CD4-positive, alpha-beta memory T cell (primary cell): Measurements from ENCODE around the gene HOXD10. TPM values are rescaled to one million over a fixed set of nuclear protein-coding genes. Genes with fewer than 3 reads are reported as not detected.

ENCODE experiments used
- CTCF ChIA-PET: fragments of 350-600 bp; sonication (Branson Sonifier 250); formaldehyde crosslinking; loops from one replicate; lab custom pipeline; 2021; ENCODE audit warnings: inconsistent platforms; ENCODE audit not compliant: partially characterized antibody; lab: Charles Lee
- POLR2A ChIA-PET: fragments of 350-600 bp; sonication (Branson Sonifier 250); formaldehyde crosslinking; loops from one replicate; lab custom pipeline; 2021; ENCODE audit not compliant: partially characterized antibody; lab: Charles Lee
- DNase-seq, 5 donors: peaks; one replicate each; pipeline versions ENCODE4 v3.0.0 to v3.0.0-alpha.2; 2020 to 2022; ENCODE audit warnings: mixed read lengths in 1 of 5
- H3K27ac ChIP-seq: one replicate; pipeline ENCODE4 v1.7.0; 2013; ENCODE audit warnings: low read depth, low read length
- H3K27me3 ChIP-seq: 2 replicates; pipeline ENCODE4 v1.7.0; 2013; ENCODE audit warnings: mild to moderate bottlenecking, low read length, moderate library complexity; ENCODE audit not compliant: insufficient read depth
- H3K36me3 ChIP-seq: 2 replicates; pipeline ENCODE4 v1.7.0; 2013; ENCODE audit warnings: mild to moderate bottlenecking, low read length, moderate library complexity; ENCODE audit not compliant: insufficient read depth
- H3K4me1 ChIP-seq: 2 replicates; pipeline ENCODE4 v1.7.0; 2013; ENCODE audit warnings: mild to moderate bottlenecking, low read length, moderate library complexity; ENCODE audit not compliant: insufficient read depth
- H3K4me3 ChIP-seq, 2 donors: one replicate each; pipeline ENCODE4 v1.7.0; 2013; ENCODE audit warnings: low read length in 2 of 2, mild to moderate bottlenecking in 1 of 2
- H3K9me3 ChIP-seq, 2 donors: one replicate each; pipeline ENCODE4 v1.7.0; 2013; ENCODE audit warnings: low read length in 2 of 2, control low read depth in 1 of 2; ENCODE audit not compliant: control insufficient read depth in 1 of 2
- H3K27ac Mint-ChIP-seq, 7 donors: one replicate each; pipeline ENCODE4 v1.8.0; 2020 to 2021; ENCODE audit warnings: mixed read lengths in 7 of 7, mild to moderate bottlenecking in 6 of 7, inconsistent platforms in 3 of 7, moderate library complexity in 3 of 7
- H3K27me3 Mint-ChIP-seq, 2 donors: one replicate each; pipeline ENCODE4 v1.8.0; 2020 to 2021; ENCODE audit warnings: mixed read lengths in 2 of 2
- H3K36me3 Mint-ChIP-seq, 2 donors: one replicate each; pipeline ENCODE4 v1.8.0; 2020 to 2021; ENCODE audit warnings: mixed read lengths in 2 of 2, inconsistent platforms in 1 of 2, mild to moderate bottlenecking in 1 of 2
- H3K4me1 Mint-ChIP-seq, 4 donors: one replicate each; pipeline ENCODE4 v1.8.0; 2020 to 2021; ENCODE audit warnings: mixed read lengths in 4 of 4, mild to moderate bottlenecking in 1 of 4
- H3K4me3 Mint-ChIP-seq, 8 donors: one replicate each; pipeline ENCODE4 v1.8.0; 2020 to 2021; ENCODE audit warnings: mixed read lengths in 8 of 8, mild to moderate bottlenecking in 7 of 8, moderate library complexity in 6 of 8, inconsistent platforms in 3 of 8
- H3K9me3 Mint-ChIP-seq, 8 donors: one replicate each; pipeline ENCODE4 v1.8.0; 2020 to 2021; ENCODE audit warnings: mixed read lengths in 8 of 8, mild to moderate bottlenecking in 5 of 8, inconsistent platforms in 3 of 8, moderate library complexity in 1 of 8
- intact Hi-C: fragments of 100-400 bp; cut with micrococcal nuclease; formaldehyde crosslinking; loops from one replicate; pipeline ENCODE4 v1.15.1; 2023
- polyA plus RNA-seq, 2 donors: library from polyadenylated mRNA; unstranded; fragments of 300-500 nt; fragmentation: Illumina TruSeq; gene quantifications; one replicate each; pipeline ENCODE4 v1.2.3, GENCODE V29; 2021
- total RNA-seq, 2 experiments: library from RNA; stranded (reverse); gene quantifications; one replicate each; pipeline ENCODE4 v1.2.3, GENCODE V29; 2021

HOXD10 gene
- total and polyA plus RNA-seq, 4 experiments from 2014 or later, result not detected

- Histone ChIP-seq H3K9me3 (no peaks in the 10 kb centered on the region), H3K36me3 (no peaks in the 10 kb centered on the region), H3K4me3 (no peak overlapping the region), H3K27me3 (peaks cover 71% of the 10 kb centered on the region), H3K27ac (no peak overlapping the region), H3K4me1 (peaks cover 6% of the 10 kb centered on the region)
- Mint-ChIP-seq H3K27ac (peak overlapping the region in 4 of 7 donors; percentile 29 to 81 (median 70)), H3K27me3 (peaks cover 65 to 73% of the 10 kb centered on the region in 2 donors), H3K9me3 (peaks cover 0 to 40% (median 22%) of the 10 kb centered on the region in 8 donors), H3K4me1 (peaks cover 4 to 19% (median 11%) of the 10 kb centered on the region in 4 donors), H3K4me3 (peak overlapping the region in 3 of 8 donors; percentile 30 to 57 (median 52)), H3K36me3 (no peaks in the 10 kb centered on the region)
- ChIA-PET POLR2A (no interaction called here), CTCF (interaction anchor here (1.2 to 3.4 kb wide), 3 partner anchors 14 to 18 kb away, joined by 3 to 12 read pairs (median 3); no protein-coding TSS in a partner anchor)
- intact Hi-C loops, result loop anchor here (5.0 kb wide), 1 partner anchor 35 kb away; no protein-coding TSS in a partner anchor
- DNase-seq, result no peak
Observed at GRCh38 chr2:176112375-176113302, 3.9 kb upstream of the HOXD10 start.

- Histone ChIP-seq H3K27ac (no peak overlapping the region), H3K4me3 (no peak overlapping the region), H3K4me1 (peaks cover 9% of the 10 kb centered on the region), H3K36me3 (no peaks in the 10 kb centered on the region), H3K27me3 (peaks cover 76% of the 10 kb centered on the region), H3K9me3 (no peaks in the 10 kb centered on the region)
- intact Hi-C loops, result loop anchor here (5.0 kb wide), 1 partner anchor 37 kb away; no protein-coding TSS in a partner anchor
- Mint-ChIP-seq H3K36me3 (peaks cover 0 to 2% of the 10 kb centered on the region in 2 donors), H3K27ac (peak overlapping the region in 2 of 7 donors; percentile 68 to 81), H3K4me3 (peak overlapping the region in 1 of 8 donors; percentile 36), H3K27me3 (peaks cover 73 to 82% of the 10 kb centered on the region in 2 donors), H3K9me3 (peaks cover 2 to 44% (median 27%) of the 10 kb centered on the region in 8 donors), H3K4me1 (peaks cover 4 to 12% (median 8%) of the 10 kb centered on the region in 4 donors)
- DNase-seq, result no peak
- ChIA-PET POLR2A (no interaction called here), CTCF (interaction anchor here (0.7 to 1.6 kb wide), 4 partner anchors 12 to 18 kb away, joined by 3 read pairs; no protein-coding TSS in a partner anchor)
Observed at GRCh38 chr2:176114120-176114929, 2.3 kb upstream of the HOXD10 start.

- ChIA-PET POLR2A (no interaction called here), CTCF (no interaction called here)
- peaks cover 0 to 2% of the 10 kb centered on the region in 2 donors for H3K36me3 Mint-ChIP-seq
- DNase-seq, result no peak
- H3K4me3 Mint-ChIP-seq, result no peak overlapping the region
- peak overlapping the region in 1 of 7 donors; percentile 81 for H3K27ac Mint-ChIP-seq
- Histone ChIP-seq H3K27ac (no peak overlapping the region), H3K9me3 (no peaks in the 10 kb centered on the region), H3K27me3 (peaks cover 75% of the 10 kb centered on the region), H3K4me1 (peaks cover 9% of the 10 kb centered on the region), H3K4me3 (no peak overlapping the region), H3K36me3 (no peaks in the 10 kb centered on the region)
- peaks cover 2 to 36% (median 21%) of the 10 kb centered on the region in 8 donors for H3K9me3 Mint-ChIP-seq
- peaks cover 70 to 80% of the 10 kb centered on the region in 2 donors for H3K27me3 Mint-ChIP-seq
- intact Hi-C loops, result loop anchor here (5.0 kb wide), 1 partner anchor 38 kb away; no protein-coding TSS in a partner anchor
- peaks cover 2 to 9% (median 7%) of the 10 kb centered on the region in 4 donors for H3K4me1 Mint-ChIP-seq
Observed at GRCh38 chr2:176114930-176115625, 1.5 kb upstream of the HOXD10 start.

DNA sequence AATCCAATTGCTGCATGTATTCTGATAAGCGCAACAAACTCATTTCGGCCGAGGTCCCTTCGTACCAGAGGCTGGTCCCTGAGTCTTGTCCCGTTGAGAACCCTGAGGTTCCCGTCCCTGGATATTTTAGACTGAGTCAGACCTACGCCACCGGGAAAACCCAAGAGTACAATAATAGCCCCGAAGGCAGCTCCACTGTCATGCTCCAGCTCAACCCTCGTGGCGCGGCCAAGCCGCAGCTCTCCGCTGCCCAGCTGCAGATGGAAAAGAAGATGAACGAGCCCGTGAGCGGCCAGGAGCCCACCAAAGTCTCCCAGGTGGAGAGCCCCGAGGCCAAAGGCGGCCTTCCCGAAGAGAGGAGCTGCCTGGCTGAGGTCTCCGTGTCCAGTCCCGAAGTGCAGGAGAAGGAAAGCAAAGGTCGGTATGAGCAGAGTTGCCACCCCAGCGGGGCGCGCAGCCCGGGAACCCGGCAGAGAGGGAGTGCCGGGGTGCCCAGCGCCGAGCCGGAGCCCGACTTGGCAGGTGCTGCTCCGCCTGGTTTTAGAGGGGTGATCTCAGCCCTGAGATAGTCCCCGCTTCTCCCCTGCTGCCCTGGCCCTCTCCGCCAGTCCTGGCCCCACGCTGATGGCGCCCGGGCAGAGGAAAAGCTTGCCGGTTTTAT lies 714 bp downstream of the HOXD10 start:
- H3K27me3 Mint-ChIP-seq, result peaks cover 68 to 74% of the 10 kb centered on the region in 2 donors
- H3K27ac Mint-ChIP-seq, result peak overlapping the region in 2 of 7 donors; percentile 24 to 63
- no peak for DNase-seq
- no peak overlapping the region for H3K27ac ChIP-seq
- no peaks in the 10 kb centered on the region for H3K36me3 ChIP-seq
- peaks cover 9% of the 10 kb centered on the region for H3K4me1 ChIP-seq
- H3K36me3 Mint-ChIP-seq, result peaks cover 0 to 4% of the 10 kb centered on the region in 2 donors
- H3K4me3 Mint-ChIP-seq, result peak overlapping the region in 1 of 8 donors; percentile 35
- no peaks in the 10 kb centered on the region for H3K9me3 ChIP-seq
- H3K4me1 Mint-ChIP-seq, result peaks cover 2 to 14% (median 7%) of the 10 kb centered on the region in 4 donors
- peaks cover 75% of the 10 kb centered on the region for H3K27me3 ChIP-seq
- intact Hi-C loops, result no loop called here
- CTCF ChIA-PET, result interaction anchor here (0.6 kb wide), 1 partner anchor 326 kb away, joined by 6 read pairs; no protein-coding TSS in a partner anchor
- POLR2A ChIA-PET, result no interaction called here
- peaks cover 2 to 33% (median 16%) of the 10 kb centered on the region in 8 donors for H3K9me3 Mint-ChIP-seq
- no peak overlapping the region for H3K4me3 ChIP-seq

DNA sequence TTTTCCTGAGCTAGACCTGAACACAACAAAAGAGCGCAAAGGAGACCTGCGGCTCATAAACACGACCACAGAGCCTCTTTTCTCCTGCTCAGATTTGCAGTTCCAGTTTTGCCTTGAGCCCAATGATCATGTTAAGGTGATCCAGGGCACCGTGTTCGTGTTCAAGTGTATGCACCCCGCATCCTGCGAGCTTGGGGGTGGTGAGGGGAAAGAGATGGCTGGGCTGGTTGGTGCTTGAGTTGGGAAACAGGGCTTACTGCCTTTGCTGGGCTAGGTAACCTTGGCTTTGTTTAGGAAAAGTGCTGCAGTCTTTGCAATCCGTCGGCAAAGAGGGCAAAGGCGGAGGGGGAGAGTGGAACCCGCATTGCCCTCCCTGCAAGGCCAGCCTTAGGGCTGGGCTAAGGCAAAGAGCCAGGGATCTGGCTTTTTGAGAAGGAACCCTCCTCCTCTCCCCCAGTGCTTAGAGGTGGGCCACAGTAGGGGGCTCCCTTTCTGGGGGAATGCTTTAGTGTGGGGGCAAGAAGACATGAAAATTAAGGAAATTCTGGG lies 1.3 kb downstream of the HOXD10 start:
- ChIA-PET POLR2A (no interaction called here), CTCF (interaction anchor here (0.6 kb wide), 1 partner anchor 326 kb away, joined by 6 read pairs; no protein-coding TSS in a partner anchor)
- H3K4me1 Mint-ChIP-seq, result peaks cover 4 to 19% (median 8%) of the 10 kb centered on the region in 4 donors

More for the DNA sequence above, 1.3 kb downstream of the HOXD10 start:
- peaks cover 66 to 71% of the 10 kb centered on the region in 2 donors for H3K27me3 Mint-ChIP-seq
- Histone ChIP-seq H3K27ac (no peak overlapping the region), H3K9me3 (no peaks in the 10 kb centered on the region), H3K4me3 (no peak overlapping the region), H3K4me1 (peaks cover 15% of the 10 kb centered on the region), H3K27me3 (peaks cover 73% of the 10 kb centered on the region), H3K36me3 (no peaks in the 10 kb centered on the region)
- intact Hi-C loops, result no loop called here
- DNase-seq, result no peak
- peaks cover 0 to 4% of the 10 kb centered on the region in 2 donors for H3K36me3 Mint-ChIP-seq
- peaks cover 2 to 33% (median 16%) of the 10 kb centered on the region in 8 donors for H3K9me3 Mint-ChIP-seq
- peak overlapping the region in 3 of 7 donors; percentile 15 to 81 (median 59) for H3K27ac Mint-ChIP-seq
- peak overlapping the region in 1 of 8 donors; percentile 59 for H3K4me3 Mint-ChIP-seq
